Measurements from ENCODE around the gene MAP2K6.

MAP2K6 gene

DNA sequence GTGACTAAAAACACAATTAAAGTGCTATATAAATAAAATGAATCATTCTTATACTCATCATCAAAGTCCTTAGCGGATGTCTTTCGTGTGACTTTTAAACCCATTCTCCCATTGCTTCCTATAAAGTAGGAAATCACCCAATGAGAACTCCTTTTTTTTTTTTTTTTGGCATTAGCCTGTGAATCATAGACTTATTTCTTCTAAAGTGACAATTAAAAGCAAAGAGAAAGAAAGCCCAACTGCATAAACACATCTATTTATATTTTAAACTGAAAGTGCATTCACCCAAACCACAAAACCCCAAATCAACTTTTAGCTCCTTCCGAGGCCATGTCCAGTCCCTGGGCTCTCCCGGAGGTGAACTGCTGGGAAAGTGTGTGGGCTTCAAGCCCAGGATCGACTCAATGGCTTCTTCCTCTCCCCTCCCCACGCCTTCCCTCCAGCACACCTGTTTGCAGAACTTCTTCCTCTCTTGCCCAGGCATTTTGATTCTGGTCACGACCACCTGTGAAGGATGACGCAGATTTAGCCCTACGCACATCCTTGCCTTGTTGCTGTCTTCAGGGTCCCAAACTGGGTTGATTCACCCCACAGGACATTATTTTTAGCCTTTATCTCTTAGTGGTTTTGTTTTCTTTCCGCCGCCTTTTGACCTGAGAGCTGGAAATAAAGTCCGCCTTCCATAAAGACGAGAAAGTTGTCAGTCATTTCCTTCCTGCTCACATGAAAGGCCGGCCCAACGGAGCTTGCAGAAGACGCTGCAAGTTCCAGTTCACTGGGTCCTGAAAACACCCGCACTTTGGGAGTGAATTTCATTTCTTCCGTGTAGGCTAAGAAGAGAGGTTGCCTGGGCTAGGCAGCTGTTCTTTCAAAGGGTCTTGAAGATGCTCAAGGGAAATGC, 166.8 kb downstream of the MAP2K6 start:
- no peak for FAIRE-seq

GRCh38 chr17:69588316-69588715, 173.8 kb downstream of the MAP2K6 start:
- FAIRE-seq = no peak

DNA sequence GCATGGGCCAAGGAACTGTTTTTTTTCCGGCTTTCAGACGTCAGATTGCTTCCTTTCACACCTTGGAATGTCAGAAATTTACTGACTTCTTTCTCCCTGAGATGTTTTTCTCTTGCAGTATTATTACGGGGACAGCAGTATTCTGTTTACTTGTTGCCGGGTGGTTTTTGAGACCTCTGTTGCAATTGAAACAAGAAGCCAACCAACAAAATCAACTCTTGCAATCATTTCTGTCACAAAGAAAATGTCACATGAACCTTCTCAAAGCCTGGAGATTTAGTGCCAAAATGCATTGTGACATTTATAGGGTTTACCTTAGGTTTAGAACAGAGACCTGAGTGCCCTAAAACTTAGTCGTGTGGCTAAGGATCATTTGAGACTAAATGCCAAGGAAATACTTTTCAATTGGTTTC, 174.3 kb downstream of the MAP2K6 start:
- FAIRE-seq = no peak

DNA sequence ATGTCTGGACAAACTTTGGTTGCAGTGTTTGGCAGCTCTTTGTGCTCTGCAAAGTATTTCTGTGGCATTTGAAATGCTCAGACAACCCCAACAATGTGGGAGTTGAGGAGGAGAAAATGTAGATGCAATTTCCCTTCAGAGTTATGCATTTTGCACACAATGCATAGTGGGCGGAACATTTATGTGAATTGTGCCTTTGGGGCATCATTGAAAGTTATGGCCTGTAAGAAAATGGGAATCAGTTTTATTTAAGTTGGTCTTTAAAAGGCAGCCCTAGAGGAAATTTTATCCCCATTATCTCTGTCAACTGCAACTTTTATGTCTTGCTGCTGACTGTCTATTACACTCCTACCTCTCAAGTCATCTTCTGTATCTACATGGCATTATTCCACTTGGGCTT, 176.2 kb downstream of the MAP2K6 start:
- no peak for FAIRE-seq

DNA sequence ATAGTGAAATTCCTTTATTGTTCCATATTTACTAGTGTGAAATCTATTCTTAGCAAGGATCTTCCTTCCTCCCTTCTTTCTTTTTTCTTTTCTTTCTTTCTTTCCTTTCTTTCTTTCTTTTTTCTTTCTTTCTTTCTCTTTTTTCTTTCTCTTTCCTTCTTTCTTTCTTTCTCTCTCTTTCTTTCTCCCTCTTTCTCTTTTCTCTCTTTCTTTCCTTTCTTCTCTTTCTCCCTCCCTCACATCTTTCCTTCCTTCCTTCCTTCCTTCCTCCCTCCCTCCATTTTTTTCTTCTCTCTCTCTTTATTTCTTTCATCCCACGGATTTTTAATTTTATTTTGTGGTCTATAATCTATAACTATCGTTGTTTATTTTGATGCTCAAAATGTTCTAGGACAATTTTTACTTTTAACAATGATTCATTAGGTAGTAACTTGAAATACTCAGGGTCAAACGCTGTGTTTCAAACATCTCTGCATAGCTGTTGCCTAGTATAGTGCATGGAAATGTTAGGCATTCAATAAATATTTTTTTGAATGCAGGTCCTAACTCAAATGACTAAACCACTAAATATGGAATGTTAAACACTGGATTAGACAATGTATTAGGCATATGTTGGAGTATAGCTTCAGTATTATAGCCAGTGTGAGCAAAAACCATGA, 178.3 kb downstream of the MAP2K6 start:
- no peak for FAIRE-seq

- no peak for FAIRE-seq
Measured at GRCh38 chr17:69593351-69593715, 178.8 kb downstream of the MAP2K6 start.

DNA sequence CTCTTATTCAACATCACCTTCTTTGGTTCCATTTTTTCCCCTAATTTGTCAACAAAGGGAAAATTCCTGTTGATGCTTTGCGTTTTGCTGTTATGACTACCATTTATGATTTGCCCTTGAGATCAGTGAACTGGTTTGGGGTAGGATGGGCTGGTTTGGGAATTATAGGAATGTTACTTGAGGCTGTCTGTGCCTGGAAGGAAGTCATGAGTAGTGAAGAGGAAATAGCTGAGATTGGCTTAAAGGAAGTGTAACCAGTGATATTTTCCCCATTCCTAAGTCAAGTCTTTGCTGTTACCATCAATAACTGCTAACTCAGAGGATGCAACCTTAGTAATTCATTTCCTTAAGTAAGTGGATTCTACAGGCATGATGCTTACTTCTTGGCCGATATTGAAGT, 179.2 kb downstream of the MAP2K6 start:
- FAIRE-seq = no peak

- no peak for FAIRE-seq
Measured at GRCh38 chr17:69594641-69595040, 180.1 kb downstream of the MAP2K6 start.

- no peak for FAIRE-seq
Measured at GRCh38 chr17:69596141-69596540, 181.6 kb downstream of the MAP2K6 start.

DNA sequence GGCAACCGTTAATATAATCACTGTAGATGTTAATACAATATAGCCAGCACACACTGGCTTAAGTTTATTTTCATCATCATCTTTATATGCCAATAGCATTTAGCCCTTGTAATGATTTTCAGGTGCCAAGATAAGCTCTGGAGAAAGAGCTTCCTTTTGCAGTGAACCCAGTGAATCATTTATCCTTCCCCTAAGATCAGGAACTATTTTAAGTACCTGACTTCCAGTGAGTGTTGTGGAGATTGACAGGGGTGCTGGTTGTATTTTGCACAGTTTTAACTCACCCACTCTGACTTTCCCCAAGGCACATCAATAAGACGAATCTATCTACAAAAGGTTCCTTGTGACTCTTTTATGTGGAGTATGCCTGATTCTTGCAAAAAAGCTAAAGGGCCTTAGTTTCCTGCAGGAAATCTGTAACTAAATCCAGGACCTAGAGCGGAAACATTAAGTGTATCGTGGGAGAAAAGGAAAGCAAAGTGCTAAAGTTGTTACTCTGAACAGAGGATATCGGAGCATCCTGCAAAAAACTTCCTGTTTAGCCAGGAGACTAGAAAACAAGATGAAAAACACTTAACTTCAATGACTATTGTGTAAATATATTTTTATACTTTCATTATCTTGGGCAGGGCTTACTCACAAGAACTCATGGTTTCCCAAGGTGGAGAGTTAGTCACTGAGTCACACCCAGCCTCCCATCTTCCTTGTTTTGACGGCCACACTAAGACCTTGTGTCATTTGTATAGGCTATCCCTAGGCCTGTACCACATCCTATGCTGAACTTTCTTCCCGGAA, 183.6 kb downstream of the MAP2K6 start:
- FAIRE-seq = no peak

DNA sequence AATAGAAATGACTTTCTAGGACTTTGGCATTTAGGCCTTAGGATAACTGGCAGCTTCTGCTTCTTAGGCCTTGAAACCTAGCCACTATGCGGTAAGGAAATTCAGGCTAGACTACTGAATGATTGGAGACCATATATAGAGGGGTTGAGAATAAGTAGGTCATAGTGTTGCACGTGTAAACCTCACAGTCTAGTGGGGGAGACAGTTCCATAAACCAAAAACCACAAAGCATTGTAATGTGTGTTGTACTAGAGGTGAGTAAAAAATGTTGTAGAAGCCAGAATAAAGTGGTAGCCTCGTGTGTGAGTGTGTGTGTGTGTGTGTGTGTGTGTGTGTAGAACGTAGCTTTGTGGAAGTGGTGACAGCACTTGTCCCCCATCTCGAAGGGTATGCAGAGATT, 188.5 kb downstream of the MAP2K6 start:
- FAIRE-seq = no peak

Data from colon (tissue), 2 donors.